GM18861 (cell line): Measurements from ENCODE around the gene NUDT4.
"Not testable (repeated sequence)": the region's sequence is repeated elsewhere in the genome, so short reads cannot be mapped to it uniquely, and the experiment has no call there.

ENCODE experiments used
- ATAC-seq: cut with Tn5 transposase; IDR thresholded peaks from one replicate; pipeline ENCODE4 v1.9.1; 2021; ENCODE audit not compliant: unreplicated experiment

The NUDT4 gene

GRCh38 chr12:93393425-93393824, 15.7 kb downstream of the NUDT4 start:
- no peak for ATAC-seq

- no peak for ATAC-seq
Observed at GRCh38 chr12:93397412-93397811, 19.7 kb downstream of the NUDT4 start.

- ATAC-seq: peak; percentile 74
Observed at GRCh38 chr12:93399183-93399863, 21.6 kb downstream of the NUDT4 start.

- no peak for ATAC-seq
Observed at GRCh38 chr12:93402333-93403311, 24.9 kb downstream of the NUDT4 start.

- ATAC-seq: no peak
Observed at GRCh38 chr12:93403988-93404803, 26.5 kb downstream of the NUDT4 start.

GRCh38 chr12:93404961-93405849, 27.5 kb downstream of the NUDT4 start:
- ATAC-seq: no peak

GRCh38 chr12:93407054-93407962, 29.6 kb downstream of the NUDT4 start:
- ATAC-seq: no peak

GRCh38 chr12:93407963-93408283, 30.2 kb downstream of the NUDT4 start:
- no peak for ATAC-seq

GRCh38 chr12:93408813-93409212, 31.1 kb downstream of the NUDT4 start:
- no peak for ATAC-seq

- ATAC-seq: not testable (repeated sequence)
Observed at GRCh38 chr12:93409343-93410187, 31.8 kb downstream of the NUDT4 start.

GRCh38 chr12:93411060-93411459, 33.3 kb downstream of the NUDT4 start:
- not testable (repeated sequence) for ATAC-seq

- not testable (repeated sequence) for ATAC-seq
Observed at GRCh38 chr12:93412396-93412795, 34.7 kb downstream of the NUDT4 start.

GRCh38 chr12:93413064-93413463, 35.3 kb downstream of the NUDT4 start:
- no peak for ATAC-seq

- ATAC-seq: no peak
Observed at GRCh38 chr12:93415723-93416464, 38.2 kb downstream of the NUDT4 start.

- ATAC-seq: no peak
Observed at GRCh38 chr12:93417967-93418480, 40.3 kb downstream of the NUDT4 start.

GRCh38 chr12:93419388-93420034, 41.8 kb downstream of the NUDT4 start:
- no peak for ATAC-seq

GRCh38 chr12:93422050-93422449, 44.3 kb downstream of the NUDT4 start:
- no peak for ATAC-seq
